GM20000 (cell line): ENCODE measurements around the gene FAM171A2.
"Not testable (repeated sequence)": the region's sequence is repeated elsewhere in the genome, so short reads cannot be mapped to it uniquely, and the experiment has no call there.

Experiments used
- DNase-seq: peaks from one replicate; pipeline ENCODE4 v3.0.0; 2012; ENCODE audit warnings: low spot score
- CTCF ChIP-seq: IDR thresholded peaks from 2 replicates; pipeline ENCODE4 v1.5.1; 2012; ENCODE audit warnings: mild to moderate bottlenecking, control low read depth; ENCODE audit errors: extremely low read depth, missing control alignments

The FAM171A2 gene

GRCh38 chr17:44348234-44348987 is 15.2 kb downstream of the FAM171A2 start:
- peak; percentile 84 for DNase-seq
- no peak for TF ChIP-seq CTCF

- DNase-seq: not testable (repeated sequence)
Measured at GRCh38 chr17:44347206-44348055, 16.2 kb downstream of the FAM171A2 start.

- no peak for TF ChIP-seq CTCF
- DNase-seq: no peak
Measured at GRCh38 chr17:44346064-44346844, 17.4 kb downstream of the FAM171A2 start.

GRCh38 chr17:44345454-44346026 is 18.1 kb downstream of the FAM171A2 start:
- DNase-seq: peak; percentile 62
- peak; percentile 54 for TF ChIP-seq CTCF

GRCh38 chr17:44344939-44345453 is 18.7 kb downstream of the FAM171A2 start, which contains the start of gene GRN:
Gene GRN (plus strand): TSS chr17:44345302. CDS start chr17:44349165, 3,863 bp downstream.
- peak; percentile 93 for DNase-seq
- TF ChIP-seq CTCF: no peak

GRCh38 chr17:44343510-44344209 is 20.0 kb downstream of the FAM171A2 start:
- DNase-seq: no peak
- no peak for TF ChIP-seq CTCF

- DNase-seq: not testable (repeated sequence)
Measured at GRCh38 chr17:44340553-44340952, 23.1 kb downstream of the FAM171A2 start.
